Measurements from ENCODE around the gene KDM4B.
"Not testable (repeated sequence)": the region's sequence is repeated elsewhere in the genome, so short reads cannot be mapped to it uniquely, and the experiment has no call there.

KDM4B gene

GRCh38 chr19:4969292-4969771, 419 bp downstream of the KDM4B start:
- DNase-seq = no peak

- peak; percentile 19 to 27 for DNase-seq
These were observed 1.0 kb downstream of the KDM4B start for GRCh38 chr19:4969772-4970531.

GRCh38 chr19:4970558-4971423, 1.9 kb downstream of the KDM4B start:
- no peak for DNase-seq

GRCh38 chr19:4971424-4971793, 2.5 kb downstream of the KDM4B start:
- DNase-seq = peak in 1 of 2 donors; percentile 19

GRCh38 chr19:4971816-4972495, 3.0 kb downstream of the KDM4B start:
- DNase-seq = no peak

GRCh38 chr19:4972509-4973230, 3.8 kb downstream of the KDM4B start:
- DNase-seq = no peak

- DNase-seq = no peak
These were observed 6.1 kb downstream of the KDM4B start for GRCh38 chr19:4974880-4975469.

- DNase-seq = not testable (repeated sequence)
These were observed 6.7 kb downstream of the KDM4B start for GRCh38 chr19:4975601-4976000.

GRCh38 chr19:4976401-4977298, 7.7 kb downstream of the KDM4B start:
- peak; percentile 29 to 75 for DNase-seq

GRCh38 chr19:4977299-4978174, 8.6 kb downstream of the KDM4B start:
- no peak for DNase-seq

GRCh38 chr19:4979211-4979807, 10.4 kb downstream of the KDM4B start:
- no peak for DNase-seq

GRCh38 chr19:4980067-4980466, 11.2 kb downstream of the KDM4B start:
- DNase-seq = no peak

- DNase-seq = no peak
These were observed 12.1 kb downstream of the KDM4B start for GRCh38 chr19:4980838-4981680.

- no peak for DNase-seq
These were observed 12.7 kb downstream of the KDM4B start for GRCh38 chr19:4981681-4981958.

- no peak for DNase-seq
These were observed 14.6 kb downstream of the KDM4B start for GRCh38 chr19:4983346-4984105.

- DNase-seq = no peak
These were observed 15.1 kb downstream of the KDM4B start for GRCh38 chr19:4984106-4984380.

GRCh38 chr19:4984438-4984990, 15.6 kb downstream of the KDM4B start:
- no peak for DNase-seq

- no peak for DNase-seq
These were observed 16.7 kb downstream of the KDM4B start for GRCh38 chr19:4985551-4985991.
